ENCODE measurements around the gene NECTIN1.
A peak's percentile ranks its signal among the peaks of the same experiment; 100 is the strongest.
"Not testable (repeated sequence)": the region's sequence is repeated elsewhere in the genome, so short reads cannot be mapped to it uniquely, and the experiment has no call there.

The NECTIN1 gene

GRCh38 chr11:119614222-119615002, 114.6 kb downstream of the NECTIN1 start:
- DNase-seq, result no peak

- no peak for DNase-seq
Measured at GRCh38 chr11:119612814-119613213, 116.2 kb downstream of the NECTIN1 start.

GRCh38 chr11:119610836-119611426, 118.1 kb downstream of the NECTIN1 start:
- no peak for DNase-seq

- DNase-seq, result no peak
Measured at GRCh38 chr11:119608781-119609180, 120.2 kb downstream of the NECTIN1 start.

- DNase-seq, result no peak
Measured at GRCh38 chr11:119608201-119608600, 120.8 kb downstream of the NECTIN1 start.

GRCh38 chr11:119607726-119608125, 121.3 kb downstream of the NECTIN1 start:
- DNase-seq, result no peak

- DNase-seq, result no peak
Measured at GRCh38 chr11:119605137-119605665, 123.8 kb downstream of the NECTIN1 start.

- DNase-seq, result peak; percentile 15
Measured at GRCh38 chr11:119602745-119603373, 126.1 kb downstream of the NECTIN1 start.

GRCh38 chr11:119599864-119600541, 129.0 kb downstream of the NECTIN1 start:
- DNase-seq, result no peak

- not testable (repeated sequence) for DNase-seq
Measured at GRCh38 chr11:119595941-119596340, 133.1 kb downstream of the NECTIN1 start.

GRCh38 chr11:119594639-119595249, 134.3 kb downstream of the NECTIN1 start:
- DNase-seq, result no peak

GRCh38 chr11:119593346-119593745, 135.7 kb downstream of the NECTIN1 start:
- no peak for DNase-seq

- no peak for DNase-seq
Measured at GRCh38 chr11:119592642-119593041, 136.4 kb downstream of the NECTIN1 start.

GRCh38 chr11:119591836-119592310, 137.1 kb downstream of the NECTIN1 start:
- no peak for DNase-seq

GRCh38 chr11:119590651-119591351, 138.2 kb downstream of the NECTIN1 start:
- no peak for DNase-seq

- no peak for DNase-seq
Measured at GRCh38 chr11:119589001-119589400, 140.0 kb downstream of the NECTIN1 start.

All from RPMI8226 (cell line).